GM18499 (cell line): Measurements from ENCODE around the gene TIGIT.

ENCODE experiments used
- ATAC-seq: cut with Tn5 transposase; IDR thresholded peaks from one replicate; pipeline ENCODE4 v1.9.1; 2021; ENCODE audit warnings: moderate number of reproducible peaks; ENCODE audit not compliant: insufficient read depth, unreplicated experiment

TIGIT gene

GRCh38 chr3:114308830-114309229 lies 15.0 kb downstream of the TIGIT start:
- peak; percentile 49 for ATAC-seq

DNA sequence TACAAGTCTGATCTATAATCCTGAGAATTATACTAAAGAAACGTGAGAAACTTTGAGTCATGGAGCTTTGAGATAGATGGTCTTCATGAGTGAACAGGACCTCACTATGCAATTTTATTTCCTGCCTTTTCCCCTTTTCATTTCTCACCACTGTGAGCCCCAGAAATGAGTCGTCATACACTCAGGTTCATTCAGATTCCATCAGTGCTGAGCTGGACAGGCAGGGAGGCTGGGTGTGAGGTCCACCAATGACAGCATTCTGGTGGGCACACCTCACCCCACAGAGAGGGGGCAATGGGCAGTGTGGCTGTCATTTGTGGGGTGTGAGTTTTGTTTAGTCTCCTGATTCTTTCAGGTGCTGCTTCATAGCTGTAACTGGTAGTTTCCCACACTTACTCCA lies 16.9 kb downstream of the TIGIT start:
- no peak for ATAC-seq

DNA sequence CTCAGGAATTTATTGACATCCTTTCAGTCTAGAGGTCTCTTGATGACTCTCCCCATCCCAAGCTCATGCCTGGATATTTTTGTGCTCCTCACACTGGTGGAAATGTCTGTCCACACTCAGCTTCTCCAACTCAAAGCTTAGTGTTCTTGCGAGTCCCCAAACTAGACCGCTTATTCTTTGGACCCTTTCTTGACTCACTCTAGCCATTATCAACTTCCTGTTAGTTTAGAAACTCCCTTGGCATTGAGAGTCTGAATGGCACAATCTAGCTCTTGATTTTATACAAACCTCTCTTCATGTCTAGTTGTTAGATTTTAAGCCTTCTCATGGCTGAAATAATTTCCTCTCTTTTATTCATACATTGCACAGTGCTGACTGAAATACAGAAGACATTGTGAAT lies 19.6 kb downstream of the TIGIT start:
- ATAC-seq, result no peak

DNA sequence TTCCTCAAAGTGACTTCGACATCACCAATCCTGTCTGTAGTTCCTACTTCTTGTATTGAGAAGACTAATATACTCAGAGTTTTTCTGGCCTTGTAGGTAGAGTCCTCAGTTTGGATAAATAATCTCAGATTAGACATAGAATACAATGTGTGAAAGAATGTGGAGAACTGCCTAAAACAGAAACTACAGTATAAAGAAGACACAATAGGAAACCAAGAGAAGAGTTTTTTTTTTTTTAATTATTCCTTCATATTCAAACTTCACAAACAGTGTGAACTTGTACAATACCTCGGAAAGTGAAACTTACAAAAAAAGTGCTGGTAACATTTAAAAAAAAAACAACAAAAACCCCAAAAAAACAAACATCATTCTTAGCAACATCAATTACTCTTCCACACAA lies 20.5 kb downstream of the TIGIT start:
- ATAC-seq, result no peak

DNA sequence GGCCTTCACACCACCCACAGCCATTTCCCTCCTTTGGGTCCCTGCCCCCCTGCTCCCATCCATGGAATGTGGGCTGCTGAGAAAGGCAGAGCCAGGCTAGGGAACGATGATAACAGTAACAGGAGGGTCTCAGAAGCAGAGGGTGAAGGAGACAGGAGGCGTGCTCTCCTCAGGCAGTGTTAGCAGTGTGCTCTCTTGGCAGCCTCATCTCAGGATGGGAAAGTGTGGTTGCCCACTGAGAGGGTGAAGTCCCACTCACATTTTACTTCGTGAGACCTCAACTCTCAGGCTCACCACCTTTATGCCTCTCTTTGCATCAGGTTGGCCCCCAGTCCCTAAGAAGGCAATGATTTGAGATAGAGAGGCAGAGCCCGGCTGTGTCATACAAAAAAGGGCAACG lies 24.5 kb downstream of the TIGIT start:
- no peak for ATAC-seq

GRCh38 chr3:114319453-114319852 lies 25.6 kb downstream of the TIGIT start:
- ATAC-seq, result no peak

GRCh38 chr3:114320246-114320645 lies 26.4 kb downstream of the TIGIT start:
- ATAC-seq, result no peak

GRCh38 chr3:114323546-114324254 lies 29.9 kb downstream of the TIGIT start:
- ATAC-seq, result no peak

GRCh38 chr3:114327665-114328064 lies 33.8 kb downstream of the TIGIT start:
- ATAC-seq, result no peak

- no peak for ATAC-seq
These were observed 34.5 kb downstream of the TIGIT start for GRCh38 chr3:114328345-114328744.

DNA sequence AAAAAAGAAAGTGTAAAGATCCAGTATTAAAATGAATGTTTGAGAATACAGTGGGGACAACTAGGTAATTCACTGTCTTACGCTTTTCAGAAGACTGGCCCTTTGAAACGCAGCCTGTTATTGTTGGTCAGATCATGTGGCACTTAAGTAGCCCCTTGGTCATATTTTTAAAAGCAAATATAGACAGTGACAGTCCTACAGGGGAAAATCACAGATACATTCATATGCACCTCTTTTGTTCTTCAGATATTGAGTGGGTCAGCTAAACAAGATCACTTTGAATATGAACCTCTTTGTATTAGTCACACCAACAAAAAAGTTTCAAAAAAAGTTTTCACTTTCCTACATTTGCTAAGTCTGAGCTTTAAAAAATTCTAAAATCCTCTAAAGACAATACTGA lies 36.0 kb downstream of the TIGIT start:
- no peak for ATAC-seq

GRCh38 chr3:114331007-114331406 lies 37.2 kb downstream of the TIGIT start:
- ATAC-seq, result no peak

- no peak for ATAC-seq
These were observed 37.9 kb downstream of the TIGIT start for GRCh38 chr3:114331710-114332109.

- no peak for ATAC-seq
These were observed 38.7 kb downstream of the TIGIT start for GRCh38 chr3:114332342-114333179.

DNA sequence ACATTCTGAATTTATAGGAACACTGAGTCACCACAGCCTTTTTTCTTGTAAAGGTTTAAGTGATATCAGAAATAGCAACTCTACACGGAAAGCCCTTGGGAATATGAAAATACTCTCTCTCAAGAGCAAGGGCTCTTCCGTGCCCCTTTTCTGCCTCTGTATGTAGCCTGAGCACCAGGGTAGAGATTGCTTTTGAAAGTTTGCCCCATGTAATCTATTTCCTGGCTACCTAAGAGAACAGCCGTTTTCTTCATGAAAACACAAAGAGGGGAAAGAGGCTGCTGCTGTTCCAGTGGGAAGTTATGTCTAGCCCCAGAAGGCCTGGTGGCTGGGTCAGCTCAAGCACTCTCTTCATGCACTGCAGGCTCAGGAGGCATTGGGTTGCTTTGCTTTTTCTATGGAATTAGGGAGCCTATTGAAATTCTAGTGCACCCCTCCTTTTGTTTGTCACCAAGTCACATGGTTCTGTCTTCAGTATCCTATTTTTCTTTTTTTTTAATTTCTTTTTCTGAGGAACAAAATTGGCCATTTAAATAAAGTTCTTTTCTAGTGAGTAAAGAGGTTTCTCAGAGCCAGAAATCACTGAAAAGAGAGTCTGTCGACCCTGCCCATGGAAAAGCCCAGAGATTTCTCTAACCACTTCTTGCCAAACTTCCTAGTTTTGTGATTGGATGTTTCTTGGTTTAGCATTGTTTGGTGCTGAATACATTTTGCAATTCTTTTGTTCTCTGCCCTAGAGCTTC lies 39.5 kb downstream of the TIGIT start:
- ATAC-seq, result no peak

DNA sequence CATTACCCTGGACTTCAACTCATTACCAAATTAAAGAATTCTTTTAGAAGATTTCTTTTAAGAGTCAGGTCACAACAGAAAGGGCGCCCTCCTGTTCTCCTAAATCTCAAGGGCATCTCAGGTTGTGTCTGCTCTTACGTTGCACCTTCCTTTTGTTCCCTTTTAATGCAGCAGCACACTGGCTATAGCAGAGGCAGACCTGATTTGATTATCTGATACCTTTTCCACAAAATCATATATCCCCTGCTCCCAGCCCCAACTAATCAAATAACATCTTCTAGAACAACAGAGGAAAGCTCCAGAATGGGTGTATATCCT lies 40.1 kb downstream of the TIGIT start:
- ATAC-seq, result no peak

- ATAC-seq, result no peak
These were observed 42.4 kb downstream of the TIGIT start for GRCh38 chr3:114336122-114336697.

DNA sequence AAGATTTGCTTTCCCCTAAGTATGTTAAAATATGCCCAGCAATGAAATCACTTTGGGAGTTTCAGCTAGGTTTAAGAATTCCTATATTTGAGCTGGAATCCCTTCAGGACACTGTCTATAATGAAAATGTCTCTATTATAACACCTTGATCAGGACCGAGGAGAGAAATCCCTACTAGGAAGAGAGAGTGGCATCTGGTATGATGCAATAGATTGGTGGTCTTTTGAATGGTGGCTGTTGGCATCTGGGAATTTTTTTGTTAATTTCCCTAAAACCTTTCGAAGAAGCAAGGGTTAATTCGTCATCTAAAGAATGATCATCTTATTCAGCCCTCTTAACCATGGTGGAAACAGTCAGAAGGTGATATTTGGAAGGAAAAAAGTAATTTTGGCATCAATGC lies 43.0 kb downstream of the TIGIT start:
- ATAC-seq, result no peak

DNA sequence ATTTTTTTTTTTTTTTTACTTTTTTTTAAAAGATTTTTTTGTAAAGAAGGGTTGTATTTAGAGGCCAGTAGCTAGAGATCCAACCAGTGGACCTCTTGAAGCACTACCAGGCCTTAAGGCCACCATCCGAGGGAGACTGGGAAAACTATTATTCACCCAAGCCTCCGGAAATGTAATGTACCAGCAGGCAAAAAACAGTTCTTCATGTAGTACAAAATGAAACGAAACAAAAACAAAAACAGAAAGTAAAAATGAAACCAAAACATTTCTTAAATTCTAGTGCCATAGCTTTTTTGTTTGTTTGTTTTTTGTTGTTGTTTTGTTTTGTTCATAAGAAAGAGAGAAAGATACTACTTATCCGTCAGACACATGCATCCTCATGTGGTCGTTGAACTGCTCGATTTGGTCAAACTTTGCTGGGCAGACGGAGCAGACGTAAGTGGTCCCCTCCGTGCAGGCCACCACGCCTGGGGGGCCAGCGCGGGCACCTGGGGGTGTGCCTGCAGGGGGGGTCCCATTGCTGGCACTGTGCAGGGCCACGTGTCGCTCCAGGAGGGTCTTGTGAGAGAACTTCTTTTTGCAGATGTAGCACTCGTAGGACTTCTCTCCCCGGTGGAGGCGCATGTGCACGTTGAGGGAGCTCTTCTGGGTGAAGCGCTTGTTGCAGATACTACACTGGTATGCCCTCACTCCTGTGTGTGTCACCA lies 45.0 kb downstream of the TIGIT start:
- ATAC-seq, result no peak

DNA sequence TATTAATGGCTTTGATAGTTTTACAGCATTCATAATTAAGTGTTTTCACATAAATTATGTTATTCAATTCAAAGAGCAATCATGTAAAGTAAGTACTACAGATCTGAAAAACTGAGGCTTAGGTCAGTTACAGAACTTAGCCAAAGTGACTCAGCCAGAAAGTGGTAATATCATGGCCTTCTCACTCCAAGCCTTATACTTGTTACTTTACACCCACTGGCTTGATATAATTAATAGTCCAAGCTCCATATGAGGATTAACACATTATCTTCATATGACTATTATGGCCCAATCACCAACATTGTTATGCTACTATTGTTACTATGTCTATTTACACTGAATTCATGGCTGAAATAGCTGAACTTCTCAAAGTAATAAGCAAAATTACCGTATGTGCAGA lies 50.7 kb downstream of the TIGIT start:
- no peak for ATAC-seq
